Measurements from ENCODE around the gene P2RY8.

DNA sequence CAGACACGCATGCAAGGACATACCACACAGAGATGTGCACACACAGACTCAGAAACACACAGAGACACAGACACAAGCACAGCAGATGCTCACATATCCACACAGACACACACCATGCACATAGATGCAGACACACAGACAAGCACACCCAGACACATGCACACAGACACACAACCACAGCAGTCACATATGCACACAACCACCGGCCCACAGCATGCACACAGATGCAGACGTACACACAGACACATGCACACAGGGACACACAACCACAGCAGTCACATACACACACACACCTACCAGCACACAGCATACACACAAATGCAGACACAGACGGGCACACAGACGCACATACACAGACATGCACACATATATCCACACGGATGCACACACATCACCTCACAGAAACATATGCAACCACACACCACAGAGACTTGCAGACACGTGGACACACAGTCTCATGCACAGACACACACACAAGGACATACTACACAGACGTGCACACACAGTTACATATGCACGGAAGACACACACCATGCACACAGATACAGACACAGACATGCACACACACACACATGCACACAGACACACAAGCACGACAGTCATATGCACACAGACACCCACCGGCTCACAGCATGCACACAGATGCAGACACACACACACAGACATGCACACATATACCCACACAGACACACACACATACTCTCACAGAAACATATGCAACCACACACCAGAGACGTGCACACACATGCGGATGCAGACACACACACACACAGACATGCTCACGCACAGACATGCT is 119.8 kb downstream of the P2RY8 start:
- TF ChIP-seq, protein P1, sequence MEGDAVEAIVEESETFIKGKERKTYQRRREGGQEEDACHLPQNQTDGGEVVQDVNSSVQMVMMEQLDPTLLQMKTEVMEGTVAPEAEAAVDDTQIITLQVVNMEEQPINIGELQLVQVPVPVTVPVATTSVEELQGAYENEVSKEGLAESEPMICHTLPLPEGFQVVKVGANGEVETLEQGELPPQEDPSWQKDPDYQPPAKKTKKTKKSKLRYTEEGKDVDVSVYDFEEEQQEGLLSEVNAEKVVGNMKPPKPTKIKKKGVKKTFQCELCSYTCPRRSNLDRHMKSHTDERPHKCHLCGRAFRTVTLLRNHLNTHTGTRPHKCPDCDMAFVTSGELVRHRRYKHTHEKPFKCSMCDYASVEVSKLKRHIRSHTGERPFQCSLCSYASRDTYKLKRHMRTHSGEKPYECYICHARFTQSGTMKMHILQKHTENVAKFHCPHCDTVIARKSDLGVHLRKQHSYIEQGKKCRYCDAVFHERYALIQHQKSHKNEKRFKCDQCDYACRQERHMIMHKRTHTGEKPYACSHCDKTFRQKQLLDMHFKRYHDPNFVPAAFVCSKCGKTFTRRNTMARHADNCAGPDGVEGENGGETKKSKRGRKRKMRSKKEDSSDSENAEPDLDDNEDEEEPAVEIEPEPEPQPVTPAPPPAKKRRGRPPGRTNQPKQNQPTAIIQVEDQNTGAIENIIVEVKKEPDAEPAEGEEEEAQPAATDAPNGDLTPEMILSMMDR (conservative IDR thresholded peaks at IDR 0.05; ENCODE audit: low read depth, low read length): no peak
- no peak for TF ChIP-seq EZH2 (IDR thresholded peaks at IDR 0.05; ENCODE audit: borderline replicate concordance, low read depth, low read length, poor library complexity, severe bottlenecking)

Data from A673 (cell line).